Measurements from ENCODE around the gene NTN3.
"Not testable (repeated sequence)": the region's sequence is repeated elsewhere in the genome, so short reads cannot be mapped to it uniquely, and the experiment has no call there.

The NTN3 gene

DNA sequence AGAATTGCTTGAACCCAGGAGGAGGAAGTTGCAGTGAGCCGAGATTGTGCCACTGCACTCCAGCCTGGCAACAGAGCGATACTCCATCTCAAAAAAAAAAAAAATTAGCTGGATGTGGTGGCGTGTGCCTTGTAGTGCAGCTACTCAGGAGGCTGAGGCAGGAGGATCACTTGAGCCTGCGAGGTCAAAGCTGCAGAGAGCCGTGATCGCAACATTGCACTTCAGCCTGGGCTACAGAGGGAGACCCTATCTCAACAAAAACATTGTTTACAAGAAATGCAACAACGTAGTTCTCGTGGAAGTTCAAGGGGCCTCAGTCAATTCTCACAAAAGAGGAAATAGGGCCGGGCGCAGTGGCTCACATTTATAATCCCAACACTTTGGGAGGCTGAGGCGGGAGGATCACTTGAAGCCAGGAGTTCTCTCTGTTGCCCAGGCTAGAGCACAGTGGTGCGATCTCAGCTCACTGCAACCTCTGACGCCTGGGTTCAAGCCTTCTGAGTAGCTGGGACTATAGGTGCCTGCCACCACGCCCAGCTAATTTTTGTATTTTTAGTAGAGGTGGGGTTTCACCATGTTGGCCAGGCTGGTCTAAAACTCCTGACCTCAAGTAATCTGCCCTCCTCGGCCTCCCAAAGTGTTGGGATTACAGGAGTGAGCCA lies 29.8 kb upstream of the NTN3 start:
- DNase-seq: not testable (repeated sequence)

DNA sequence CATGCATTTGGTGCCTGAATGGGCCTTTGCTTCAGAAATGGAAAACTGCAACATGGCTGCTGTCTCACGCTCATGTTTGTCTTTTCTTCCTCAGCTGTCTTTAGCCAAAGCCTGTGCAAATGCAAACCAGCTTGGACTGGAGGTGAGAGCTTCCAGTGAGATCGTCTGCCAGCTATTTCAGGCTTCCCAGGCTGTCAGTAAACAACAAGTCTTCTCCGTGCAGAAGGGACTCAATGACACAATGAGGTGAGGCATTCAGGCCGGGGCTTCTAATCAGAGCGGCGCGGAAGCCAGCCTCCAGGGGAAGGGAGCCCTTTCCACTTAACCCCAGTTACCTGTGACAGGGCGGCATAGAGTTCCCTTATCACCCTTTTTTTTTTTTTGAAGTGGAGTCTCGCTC lies 27.5 kb upstream of the NTN3 start:
- no peak for DNase-seq

DNA sequence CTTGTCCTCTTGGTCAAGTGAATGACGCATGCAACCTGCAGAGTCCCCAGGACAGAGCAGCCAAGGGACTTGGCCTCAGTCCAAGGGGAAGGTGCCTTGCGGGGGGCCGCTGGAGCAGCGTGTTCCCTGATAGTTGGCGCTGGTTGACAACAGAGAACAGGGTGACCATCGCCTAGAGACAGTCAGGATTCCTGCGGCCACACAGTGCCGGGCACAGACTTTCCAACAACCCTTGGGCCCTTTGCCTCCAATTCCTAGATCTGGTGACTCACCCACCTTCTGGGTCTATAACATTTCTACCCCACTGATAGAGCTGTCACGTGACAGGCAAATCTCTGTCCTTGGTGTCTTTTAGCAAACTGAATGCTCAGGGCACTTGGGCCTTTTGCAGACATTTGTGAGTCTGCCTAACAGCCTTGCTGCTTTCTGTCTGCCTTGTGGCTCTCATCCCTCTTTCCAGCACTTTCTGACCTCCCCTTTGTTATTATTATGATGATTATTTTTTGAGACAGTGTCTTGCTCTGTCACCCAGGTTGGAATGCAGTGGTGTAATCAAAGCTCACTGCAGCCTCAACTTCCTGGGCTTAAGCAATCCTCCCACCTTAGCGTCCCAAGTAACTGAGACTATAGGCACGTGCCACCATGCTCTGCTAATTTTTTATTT lies 23.0 kb upstream of the NTN3 start:
- DNase-seq: no peak

DNA sequence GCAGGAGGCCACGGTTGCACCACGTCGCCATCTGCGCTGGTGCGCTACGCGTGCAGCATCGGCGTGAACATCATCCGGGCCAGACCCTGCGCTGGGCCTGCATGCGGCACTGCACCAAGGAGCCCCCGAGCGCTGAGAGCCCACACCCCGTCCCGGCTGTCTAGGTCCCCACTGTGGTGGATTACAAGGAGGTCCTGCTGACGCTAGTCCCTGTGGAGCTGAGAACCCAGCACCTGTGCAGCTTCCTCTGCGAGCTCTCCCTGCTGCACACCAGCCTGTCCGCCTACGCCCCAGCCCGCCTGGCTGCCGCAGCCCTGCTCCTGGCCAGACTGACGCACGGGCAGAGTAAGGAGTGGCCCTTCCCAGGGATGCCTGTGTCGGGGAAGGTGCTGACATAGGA lies 22.0 kb upstream of the NTN3 start:
- DNase-seq: no peak

DNA sequence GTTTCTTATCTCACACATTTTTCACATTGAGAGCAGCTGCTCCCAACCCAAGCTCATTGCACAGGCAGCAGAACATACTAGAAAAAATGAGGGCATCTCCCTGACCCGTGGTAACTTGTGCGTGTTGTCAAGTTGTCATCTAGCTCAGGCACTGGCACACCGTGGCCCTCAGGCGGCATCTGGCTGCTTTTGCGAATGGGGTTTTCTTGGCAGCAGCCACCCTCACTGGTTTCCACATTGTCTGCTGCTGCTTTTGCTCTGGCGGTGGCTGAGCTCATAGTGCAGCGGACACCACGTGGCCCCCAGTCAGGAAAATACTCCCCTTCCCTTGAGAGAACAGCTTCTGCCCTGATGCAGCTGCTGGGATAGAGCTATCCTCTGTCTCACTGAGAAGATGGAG lies 20.6 kb upstream of the NTN3 start:
- DNase-seq: no peak

DNA sequence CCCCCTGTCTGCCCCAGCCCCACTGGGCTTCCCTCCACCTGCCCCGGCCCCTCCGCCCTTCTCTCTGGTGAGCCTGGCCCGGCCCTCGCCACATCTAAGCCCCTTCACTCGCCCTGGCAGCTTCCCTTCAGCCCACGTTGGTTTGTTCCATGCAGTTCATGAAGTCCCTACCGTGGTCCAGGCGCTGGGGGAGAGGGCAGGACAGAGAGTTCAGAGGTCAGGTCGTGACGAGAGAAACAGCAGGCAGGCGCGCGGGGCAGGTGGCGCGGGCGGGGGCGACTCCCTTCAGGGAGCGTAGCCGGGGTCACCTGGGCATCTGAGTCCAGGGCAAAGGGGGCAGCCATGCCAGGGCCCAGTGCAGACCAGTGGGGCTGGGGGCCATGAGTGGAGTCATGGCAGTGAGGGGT lies 20.1 kb upstream of the NTN3 start:
- DNase-seq: no peak

GRCh38 chr16:2451851-2452320 lies 19.2 kb upstream of the NTN3 start:
- no peak for DNase-seq

DNA sequence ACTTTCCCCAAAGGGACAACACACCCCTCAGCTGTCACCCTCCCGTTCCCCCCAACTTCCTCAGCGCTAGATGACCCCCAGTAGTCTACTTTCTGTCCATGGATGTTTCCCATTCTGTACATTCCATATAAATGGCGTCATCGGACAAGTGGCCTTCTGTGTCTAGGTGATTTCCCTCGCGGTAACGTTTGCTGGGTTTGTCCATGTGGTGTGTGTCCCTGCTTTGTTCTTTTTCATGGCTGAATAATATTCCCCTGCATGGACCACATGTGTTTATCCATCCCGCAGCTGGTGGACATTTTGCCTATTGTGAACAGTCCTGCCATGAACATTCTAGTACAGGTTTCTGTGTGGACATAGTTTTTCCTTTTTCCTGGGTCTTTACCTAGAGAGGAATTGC lies 18.4 kb upstream of the NTN3 start:
- no peak for DNase-seq

DNA sequence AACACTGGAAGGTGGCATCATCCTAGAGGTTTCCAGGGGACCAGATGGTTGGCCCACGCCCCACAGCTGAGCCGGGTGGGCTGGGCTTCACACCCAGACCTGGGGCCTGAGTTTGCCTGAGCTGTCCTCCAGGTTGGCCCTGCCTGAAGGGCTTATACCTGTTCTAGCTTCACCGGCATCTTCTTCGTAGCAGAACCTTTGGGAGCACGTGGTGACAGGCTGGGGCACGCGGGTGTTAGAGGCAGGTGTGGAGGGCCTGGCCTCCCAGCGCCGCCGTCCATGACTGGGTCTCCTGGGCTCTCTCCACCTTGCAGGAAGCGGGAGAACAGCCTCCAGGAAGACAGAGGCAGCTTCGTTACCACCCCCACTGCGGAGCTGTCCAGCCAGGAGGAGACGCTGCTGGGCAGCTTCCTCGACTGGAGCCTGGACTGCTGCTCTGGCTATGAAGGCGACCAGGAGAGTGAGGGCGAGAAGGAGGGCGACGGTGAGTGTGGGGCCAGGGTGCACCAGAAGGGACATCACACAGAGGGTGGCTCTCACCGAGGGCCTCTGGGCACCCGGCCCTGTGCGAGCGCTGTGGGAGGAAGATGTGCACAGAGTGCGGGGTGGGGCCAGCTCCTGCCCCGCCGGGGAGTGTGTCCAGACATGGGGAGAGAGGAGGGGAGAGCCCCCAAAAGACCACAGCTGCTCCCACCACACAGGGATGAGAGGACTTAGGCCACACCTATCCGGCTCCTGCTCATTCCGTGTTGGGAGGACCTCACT lies 15.8 kb upstream of the NTN3 start:
- DNase-seq: no peak

DNA sequence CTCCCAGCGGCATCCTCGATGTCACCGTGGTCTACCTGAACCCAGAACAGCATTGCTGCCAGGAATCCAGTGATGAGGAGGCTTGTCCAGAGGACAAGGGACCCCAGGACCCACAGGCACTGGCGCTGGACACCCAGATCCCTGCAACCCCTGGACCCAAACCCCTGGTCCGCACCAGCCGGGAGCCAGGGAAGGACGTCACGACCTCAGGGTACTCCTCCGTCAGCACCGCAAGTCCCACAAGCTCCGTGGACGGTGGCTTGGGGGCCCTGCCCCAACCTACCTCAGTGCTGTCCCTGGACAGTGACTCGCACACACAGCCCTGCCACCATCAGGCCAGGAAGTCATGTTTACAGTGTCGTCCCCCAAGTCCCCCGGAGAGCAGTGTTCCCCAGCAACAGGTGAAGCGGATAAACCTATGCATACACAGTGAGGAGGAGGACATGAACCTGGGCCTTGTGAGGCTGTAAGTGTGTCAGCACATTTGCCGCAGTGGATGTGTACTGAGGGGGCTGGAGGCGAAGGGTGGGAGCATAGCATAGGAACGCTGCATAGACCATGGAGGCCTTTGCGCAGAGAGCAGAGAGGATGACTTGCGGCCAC lies 14.4 kb upstream of the NTN3 start:
- no peak for DNase-seq

- DNase-seq: no peak
Measured at GRCh38 chr16:2457267-2457666, 13.8 kb upstream of the NTN3 start.

GRCh38 chr16:2457946-2458345 lies 13.2 kb upstream of the NTN3 start:
- no peak for DNase-seq

DNA sequence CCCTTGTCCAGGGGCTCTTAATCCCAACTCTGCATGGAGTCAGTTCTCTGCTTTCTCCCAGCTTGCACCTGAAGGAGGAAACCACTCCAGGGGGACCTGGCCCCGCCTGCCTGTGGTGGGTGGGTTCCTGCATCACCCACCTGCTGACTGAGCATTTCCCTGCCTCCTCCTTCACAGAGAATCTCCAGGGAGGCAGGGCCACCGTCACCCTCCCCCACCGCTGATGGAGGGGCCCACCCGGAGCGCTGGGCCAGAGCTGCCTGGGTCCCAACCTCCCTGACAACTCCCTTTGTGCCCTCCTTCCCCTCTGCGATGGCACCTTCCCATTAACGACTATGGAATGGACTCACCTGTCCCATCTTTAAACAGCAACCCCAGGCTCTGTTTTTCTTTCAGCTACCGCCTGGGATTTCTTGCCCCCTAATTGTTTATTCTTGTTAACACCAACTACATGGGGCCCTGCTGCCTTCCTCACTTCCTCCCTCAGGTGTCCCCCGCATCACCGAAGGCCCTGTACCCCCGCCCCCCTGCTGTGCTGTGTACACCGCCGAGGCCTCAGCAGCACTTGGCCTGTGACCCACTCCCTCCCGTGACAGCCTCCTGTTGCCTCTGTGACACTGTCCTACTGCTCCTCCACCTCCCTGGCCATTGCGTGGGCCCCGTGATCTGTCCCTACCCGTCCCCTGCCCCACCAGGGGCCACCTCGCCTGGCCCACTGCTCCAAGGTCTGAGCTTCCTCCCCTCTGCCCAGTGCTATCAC lies 12.0 kb upstream of the NTN3 start:
- DNase-seq: no peak

GRCh38 chr16:2459647-2460390 lies 11.3 kb upstream of the NTN3 start, which contains the start of gene TEDC2:
TEDC2 (plus strand) TSS chr16:2460109; CDS start chr16:2460145, 36 bp downstream.
- DNase-seq: peak; percentile 94 to 98 (median 97)

GRCh38 chr16:2460391-2460713 lies 10.7 kb upstream of the NTN3 start:
- no peak for DNase-seq

- no peak for DNase-seq
Measured at GRCh38 chr16:2460916-2461315, 10.2 kb upstream of the NTN3 start.

GRCh38 chr16:2462031-2462866 lies 8.8 kb upstream of the NTN3 start:
- no peak for DNase-seq

DNA sequence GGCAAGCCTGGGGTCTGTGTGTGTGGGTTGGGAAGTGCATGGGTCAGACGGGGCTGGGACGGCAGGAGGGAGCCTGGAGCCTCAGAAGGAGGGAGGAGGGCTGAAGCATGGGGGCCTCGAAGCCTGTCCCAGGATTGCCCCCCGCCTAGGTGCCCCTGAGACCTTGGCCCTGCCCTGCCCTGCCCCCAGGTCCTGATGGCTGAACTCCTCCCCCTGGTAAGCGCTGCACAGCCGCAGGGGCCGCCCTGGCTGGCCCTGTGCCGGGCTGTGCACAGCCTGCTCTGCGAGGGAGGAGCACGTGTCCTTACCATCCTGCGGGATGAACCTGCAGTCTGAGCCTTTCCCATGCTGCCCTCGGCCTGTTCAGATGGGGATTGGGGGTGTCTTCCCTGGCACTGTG lies 6.8 kb upstream of the NTN3 start:
- no peak for DNase-seq

DNA sequence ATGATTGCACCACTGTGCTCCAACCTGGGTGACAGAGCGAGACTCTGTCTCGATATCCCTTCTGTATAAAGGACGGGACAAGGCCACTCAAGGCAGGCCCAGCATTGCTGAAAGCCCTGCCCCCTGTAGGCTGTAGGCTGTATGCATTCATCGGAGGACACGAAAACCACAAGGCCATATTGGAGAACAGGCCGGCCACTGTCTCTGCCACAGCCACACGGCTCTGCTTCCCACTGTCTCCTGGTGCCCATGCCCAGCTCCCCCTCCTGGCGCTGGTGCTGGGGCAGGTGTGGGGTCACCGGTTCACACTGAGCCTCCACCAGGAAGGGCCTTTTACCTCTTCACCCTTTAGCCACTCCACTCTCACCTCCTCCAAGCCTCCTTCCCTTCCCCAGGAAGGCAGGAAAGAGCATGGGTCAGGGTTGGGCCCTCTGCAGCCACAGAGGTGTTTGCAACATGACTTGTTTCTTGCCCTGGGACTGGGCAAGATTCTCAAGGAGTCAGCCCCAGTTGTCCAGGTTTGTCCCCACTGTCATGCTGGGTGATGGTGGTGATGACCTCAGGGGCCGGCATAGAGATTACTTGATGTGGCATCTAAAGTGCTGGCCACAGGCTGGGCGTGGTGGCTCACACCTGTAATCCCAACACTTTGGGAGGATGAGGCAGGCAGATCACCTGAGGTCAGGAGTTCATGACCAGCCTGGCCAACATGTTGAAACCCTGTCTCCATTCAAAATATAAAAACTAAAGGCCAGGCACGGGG lies 5.3 kb upstream of the NTN3 start:
- DNase-seq: no peak

All from T-helper 2 cell (primary cell).